ENCODE data around the gene ABCC8.

ABCC8 gene

DNA sequence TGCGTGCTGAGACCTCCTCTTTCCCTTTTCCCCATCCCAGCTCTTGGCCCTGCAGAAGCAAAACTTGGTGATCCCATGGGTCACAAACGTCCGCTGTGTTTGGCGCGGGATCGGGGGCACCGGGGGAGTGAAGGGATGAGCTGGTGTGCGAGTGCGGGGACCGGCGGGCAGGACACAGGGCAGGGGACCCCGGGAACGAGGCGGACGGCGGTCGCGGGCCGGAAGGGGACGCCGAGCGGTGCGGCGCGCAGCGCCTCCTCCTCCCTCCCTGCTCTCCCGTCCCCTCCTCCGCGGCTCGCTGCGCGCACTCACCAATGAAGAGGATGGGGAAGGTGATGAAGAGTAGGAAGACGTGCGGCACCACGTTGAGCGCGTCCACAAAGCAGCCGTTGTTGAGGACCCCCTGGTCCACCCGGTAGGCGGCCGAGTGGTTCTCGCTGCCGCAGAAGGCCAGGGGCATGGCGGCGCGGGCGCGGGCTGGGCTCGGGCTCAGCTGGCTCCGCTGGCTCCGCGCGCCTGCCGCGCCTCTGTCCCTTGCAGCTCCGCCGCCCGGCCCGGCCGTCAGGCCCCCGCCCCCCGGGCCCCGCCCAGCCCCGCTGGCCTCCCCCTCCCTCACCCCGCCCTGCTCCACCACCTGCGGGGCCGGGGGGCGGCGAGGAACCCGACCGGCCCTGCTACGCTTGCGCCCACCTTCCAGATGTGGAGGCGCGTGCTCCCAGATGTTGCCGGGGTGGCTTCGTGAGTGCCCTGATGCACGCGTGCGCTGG lies at the start of gene ABCC8:
TSS of gene ABCC8 (minus strand) at position 529 of the 767 bp plus-strand sequence. CDS start at position 460, 69 bp downstream.
- peak in 1 of 2 experiments; percentile 69 for DNase-seq

DNA sequence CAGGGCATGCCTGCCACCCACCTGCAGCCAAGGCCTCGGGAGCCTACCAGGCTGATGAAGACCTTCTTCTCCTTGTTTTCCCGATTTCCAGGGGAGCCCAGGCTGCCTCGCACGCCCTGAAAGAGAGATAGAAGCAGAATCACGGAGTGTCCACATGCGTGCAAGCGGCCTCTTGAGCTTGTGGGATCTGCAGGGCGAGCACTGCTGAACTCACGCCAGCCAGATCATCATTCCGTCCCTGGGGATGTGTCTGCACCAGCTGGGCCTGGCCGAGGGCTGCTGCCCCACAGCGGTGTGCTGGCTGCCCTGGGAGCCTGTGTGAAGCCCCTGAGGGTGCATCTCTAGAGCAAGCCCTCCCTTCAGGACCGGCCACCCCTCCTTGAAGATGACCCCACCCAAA lies 49.7 kb upstream of the ABCC8 start:
- DNase-seq, result no peak

GRCh38 chr11:17525570-17525969 lies 48.9 kb upstream of the ABCC8 start:
- DNase-seq, result no peak

DNA sequence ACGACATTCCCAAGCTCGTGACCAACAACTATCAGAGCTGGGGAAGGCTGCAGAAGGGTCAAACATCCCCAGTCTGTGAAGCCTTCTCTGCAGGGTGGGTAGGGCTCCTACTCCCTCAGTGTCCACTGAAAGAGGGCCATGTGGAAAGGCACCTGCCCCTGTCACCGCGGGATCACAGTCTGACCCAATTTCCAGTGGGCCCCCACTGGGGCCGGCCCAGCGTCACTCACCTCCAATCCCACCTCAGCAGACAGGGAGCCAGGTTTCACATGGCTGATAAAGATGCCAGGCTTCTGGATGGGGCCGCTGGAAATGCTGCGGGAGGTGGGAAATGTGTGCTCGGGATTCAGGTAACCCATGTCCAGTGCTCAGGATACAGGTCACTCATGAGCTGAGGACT lies 47.6 kb upstream of the ABCC8 start:
- no peak for DNase-seq

DNA sequence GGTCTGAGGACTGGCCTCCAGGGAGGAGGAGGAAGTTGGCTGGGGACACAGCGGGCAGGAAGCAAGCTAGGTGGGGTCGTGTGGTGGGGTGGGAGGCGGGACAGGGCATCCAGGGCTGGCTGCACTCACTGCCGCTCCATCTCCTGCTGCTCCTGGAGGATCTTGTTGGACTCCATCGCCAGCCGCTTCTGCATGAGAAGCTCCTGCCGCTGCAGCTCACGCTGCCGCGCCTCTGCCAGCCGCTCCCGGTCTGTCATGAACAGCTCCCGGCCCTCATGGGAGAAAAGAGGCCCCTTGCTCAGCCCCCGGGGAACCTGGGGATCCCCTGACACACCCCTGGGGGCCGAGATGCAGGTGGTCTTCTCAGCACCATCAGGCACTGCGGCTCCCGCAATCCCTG lies 46.0 kb upstream of the ABCC8 start:
- DNase-seq, result no peak

GRCh38 chr11:17521106-17521900 lies 44.7 kb upstream of the ABCC8 start:
- DNase-seq, result peak in 1 of 2 experiments; percentile 38

DNA sequence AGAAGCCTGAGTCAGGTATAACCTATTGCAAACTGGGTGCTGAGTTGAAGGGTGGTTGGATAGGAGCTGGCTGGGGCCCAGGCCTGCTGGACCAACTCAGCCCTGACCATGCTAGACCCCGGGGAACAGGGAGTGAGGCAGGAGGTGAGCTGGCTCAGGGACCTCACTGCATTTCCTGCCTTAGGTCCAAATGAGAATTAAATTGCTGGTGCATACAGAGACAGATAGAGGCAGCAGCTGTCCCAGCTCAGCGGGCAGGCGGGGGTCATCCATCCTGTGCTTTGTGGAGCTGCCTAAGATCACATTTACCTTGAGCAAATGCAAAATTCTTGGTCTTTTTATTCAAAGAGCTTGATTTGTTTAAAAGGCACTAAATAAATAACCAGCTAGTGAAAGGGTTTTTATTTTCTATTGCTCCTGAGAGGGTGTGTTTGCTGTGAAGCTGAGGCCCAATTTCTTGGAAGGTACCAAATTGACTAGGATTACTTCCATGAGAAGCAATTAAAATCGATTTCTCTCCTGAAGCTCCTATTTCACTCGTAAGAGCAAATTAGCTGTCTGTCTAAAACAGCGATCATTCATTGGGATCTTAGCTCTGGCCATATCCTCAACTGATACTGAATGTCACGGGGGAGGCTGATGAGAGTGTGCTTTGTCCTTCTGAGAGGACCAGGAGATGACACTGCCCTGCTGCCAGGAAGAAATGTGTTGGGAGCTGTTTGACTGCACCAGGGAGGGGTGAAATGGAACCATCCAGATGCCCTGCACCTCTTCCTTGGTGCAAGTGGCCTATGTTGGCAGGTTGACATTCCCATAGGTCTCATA lies 42.6 kb upstream of the ABCC8 start:
- peak; percentile 94 to 95 for DNase-seq

DNA sequence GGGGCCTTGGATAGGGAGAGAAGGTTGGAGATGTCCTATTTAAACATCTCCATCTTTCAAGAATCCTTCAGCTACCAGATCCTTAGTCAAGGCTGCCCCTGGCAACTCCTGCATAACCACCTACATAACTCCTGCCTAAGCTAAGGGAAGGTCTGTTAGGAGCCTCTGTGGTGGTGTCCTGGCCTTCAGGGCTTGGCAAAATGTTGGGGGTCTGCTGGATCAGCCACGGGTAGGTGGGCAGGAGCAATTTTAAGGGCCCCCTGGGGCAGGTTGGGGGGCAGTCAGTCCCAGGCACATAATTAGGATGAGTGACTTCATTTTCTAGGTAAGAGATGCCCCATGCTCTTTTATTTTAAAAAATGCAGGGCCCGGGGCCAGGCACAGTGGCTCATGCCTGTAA lies 41.7 kb upstream of the ABCC8 start:
- DNase-seq, result peak in 1 of 2 experiments; percentile 45

DNA sequence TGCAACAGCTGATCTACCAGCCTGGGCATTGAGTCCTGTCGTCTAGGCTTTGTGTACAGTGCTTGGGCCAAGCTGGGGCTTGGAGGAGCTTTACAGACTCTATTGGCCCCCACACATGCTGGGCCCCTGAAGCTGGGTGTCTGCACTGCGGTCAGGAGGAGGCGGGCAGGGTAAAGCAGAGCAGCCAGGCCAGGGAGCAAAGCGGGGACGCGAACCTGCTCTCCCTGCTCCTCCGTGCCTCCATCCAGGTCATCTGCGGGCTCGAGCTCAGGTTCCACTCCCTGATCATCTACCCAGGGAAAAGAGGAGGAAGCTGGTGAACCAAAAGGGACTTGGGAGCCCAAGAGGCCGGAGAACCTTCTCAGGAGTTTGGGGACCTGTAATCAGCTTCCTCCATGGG lies 40.5 kb upstream of the ABCC8 start:
- DNase-seq, result no peak

DNA sequence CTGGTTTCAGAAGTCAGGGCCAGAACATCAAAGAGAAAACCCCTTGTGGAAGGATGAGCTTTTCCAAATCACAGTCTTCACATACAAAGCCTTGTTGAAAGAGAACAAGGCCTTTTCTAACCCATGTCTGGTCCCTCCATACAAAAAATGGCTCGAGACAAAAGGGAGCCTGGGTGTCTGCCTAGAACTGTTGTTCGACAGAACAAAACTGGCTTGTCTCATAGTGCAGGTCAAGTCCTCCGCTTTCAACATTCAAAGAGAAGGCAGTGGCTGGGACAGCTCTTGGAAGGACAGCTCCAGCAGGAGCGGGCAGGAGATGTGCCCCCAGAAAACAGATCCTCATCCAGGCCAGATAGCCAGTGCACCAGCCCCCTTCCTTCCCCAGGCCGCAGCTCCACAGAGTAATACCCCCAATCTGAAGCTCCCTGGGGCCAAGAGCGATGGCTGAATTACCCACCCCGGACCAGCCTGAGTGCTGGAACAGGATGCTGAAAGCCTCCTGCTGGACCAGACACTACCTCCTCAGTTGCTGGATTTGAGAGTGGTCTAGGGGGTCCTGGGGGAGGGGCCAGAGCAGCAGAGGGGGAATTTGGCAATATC lies 40.0 kb upstream of the ABCC8 start:
- no peak for DNase-seq

- DNase-seq, result no peak
Measured at GRCh38 chr11:17515443-17516176, 39.0 kb upstream of the ABCC8 start.

GRCh38 chr11:17514476-17514875 lies 37.8 kb upstream of the ABCC8 start:
- DNase-seq, result no peak

DNA sequence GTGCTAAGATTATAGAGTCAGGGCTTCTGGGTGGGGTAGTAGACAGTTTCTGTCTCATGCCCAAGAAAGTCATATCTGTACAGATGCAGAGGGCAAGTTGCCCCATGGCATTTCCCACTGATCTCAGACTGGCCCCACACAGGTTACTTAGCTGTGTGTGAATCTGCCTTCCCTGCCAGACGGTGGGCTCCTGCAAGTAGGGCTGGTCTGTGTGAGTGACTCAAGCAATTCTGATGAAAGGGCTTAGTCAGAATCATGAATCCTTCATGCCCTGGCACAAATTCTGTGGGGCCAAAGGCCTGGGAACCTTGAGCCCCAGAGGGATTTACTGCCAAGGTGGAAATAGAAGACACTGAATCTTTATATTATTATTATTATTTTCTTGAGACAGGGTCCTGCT lies 37.2 kb upstream of the ABCC8 start:
- DNase-seq, result no peak

DNA sequence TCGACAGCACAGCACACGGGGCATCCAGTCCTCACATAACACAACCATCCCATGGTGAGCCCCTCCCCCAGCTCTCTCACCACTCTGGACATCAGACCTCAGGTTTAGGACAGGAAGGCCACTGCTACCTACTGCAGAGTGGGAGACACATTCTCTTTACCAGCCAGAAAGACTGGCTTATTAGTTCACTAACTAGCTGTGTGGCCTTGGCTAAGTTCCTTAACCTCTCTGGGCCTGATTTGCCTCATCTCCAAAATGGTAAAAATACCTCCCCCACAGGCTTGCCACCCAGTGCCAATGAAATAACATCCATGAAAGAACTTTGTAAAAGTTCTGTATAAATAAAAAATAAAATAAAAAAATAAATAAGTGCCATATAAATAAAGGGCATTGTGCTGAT lies 35.5 kb upstream of the ABCC8 start:
- no peak for DNase-seq

DNA sequence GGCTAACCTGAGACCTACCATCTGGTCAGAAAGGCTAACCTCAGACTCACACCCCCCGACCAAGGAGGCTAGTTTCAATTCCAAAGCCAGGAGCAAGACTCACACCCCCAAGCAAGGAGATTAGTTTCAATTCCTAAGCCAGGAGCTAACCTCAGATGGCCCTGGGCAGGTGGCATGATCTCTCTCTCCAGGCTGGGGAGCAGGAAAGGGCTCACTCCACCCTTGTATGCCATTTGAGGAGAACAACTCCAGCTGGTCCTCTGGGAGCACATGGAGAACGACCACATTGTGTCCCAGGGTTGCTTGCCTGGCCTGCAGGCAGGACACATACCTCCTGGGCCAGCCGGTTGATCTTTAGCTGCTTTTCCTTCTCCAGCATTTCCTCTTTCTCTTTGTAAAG lies 34.9 kb upstream of the ABCC8 start:
- no peak for DNase-seq

DNA sequence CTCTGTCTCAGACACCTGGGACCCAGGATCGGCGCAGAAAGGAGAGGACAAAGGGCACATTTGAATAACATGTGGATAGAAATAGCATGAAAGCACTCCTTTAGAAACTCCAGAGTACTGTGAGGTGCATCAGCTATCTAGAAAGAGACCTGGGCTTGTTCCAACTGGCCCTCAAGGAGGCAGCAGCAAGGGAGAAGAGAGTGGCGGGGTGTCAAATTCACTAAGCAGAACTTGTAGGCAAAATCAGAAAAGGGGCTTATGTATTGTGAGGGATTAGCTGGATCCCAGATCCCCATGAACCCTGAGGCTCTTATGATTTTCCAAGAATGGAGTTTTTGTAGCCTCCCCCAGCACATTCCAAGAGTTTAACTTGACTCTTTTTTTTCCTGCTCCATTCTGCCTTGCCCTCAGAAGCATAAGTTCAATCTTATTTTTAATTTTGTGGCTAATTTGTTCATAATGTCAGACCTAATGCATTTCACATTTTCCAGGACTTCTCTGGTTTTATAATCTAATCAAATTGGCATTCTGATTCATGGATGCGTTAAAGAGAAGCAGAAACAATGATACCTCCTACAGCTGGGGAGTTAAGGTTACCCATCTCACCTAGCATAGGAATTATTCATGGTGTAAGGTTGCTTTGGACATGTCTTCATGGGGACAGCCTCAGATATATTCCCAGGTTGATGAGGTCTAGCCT lies 34.0 kb upstream of the ABCC8 start:
- DNase-seq, result no peak

- DNase-seq, result no peak
Measured at GRCh38 chr11:17508791-17509190, 32.1 kb upstream of the ABCC8 start.

DNA sequence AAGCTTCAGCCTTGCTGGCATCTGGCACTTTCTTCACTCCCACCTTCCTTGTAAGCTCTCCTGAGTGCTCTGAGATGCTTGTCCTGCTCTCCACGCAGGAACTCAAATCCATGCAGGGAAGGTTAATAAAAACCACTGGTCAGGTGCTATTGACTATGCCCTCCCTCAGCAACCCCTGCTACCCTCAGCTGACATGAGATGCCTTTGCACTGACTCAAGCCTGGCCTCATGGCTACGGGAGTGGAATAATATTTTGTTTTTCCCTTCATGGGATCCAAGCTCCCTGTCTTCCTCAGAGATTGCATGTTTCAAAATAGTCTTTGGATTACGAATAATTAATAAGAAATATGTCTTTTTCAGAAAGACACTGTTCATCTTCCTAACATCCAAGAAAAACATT lies 31.7 kb upstream of the ABCC8 start:
- no peak for DNase-seq

DNA sequence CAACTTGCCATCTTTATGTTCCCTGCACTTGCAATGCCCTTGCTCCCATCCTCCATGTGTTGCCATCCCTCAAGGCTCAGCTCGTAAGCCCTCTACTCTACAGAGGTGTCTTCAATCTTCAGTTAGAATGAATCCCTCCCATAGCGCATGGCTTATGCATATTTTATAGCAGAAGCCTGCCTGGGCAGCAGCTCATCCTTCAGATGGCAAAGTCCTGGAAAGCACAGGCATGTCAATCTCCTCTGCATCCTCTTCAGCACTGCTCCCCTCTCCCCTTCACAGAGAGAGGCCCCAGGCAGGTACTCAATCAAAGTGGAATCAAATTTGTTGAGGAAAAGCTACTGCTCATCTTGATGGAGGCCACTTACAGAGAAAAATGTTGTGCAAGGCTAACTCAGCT lies 31.1 kb upstream of the ABCC8 start:
- DNase-seq, result no peak

GRCh38 chr11:17506942-17507341 lies 30.3 kb upstream of the ABCC8 start:
- DNase-seq, result no peak

- no peak for DNase-seq
Measured at GRCh38 chr11:17506314-17506713, 29.7 kb upstream of the ABCC8 start.

DNA sequence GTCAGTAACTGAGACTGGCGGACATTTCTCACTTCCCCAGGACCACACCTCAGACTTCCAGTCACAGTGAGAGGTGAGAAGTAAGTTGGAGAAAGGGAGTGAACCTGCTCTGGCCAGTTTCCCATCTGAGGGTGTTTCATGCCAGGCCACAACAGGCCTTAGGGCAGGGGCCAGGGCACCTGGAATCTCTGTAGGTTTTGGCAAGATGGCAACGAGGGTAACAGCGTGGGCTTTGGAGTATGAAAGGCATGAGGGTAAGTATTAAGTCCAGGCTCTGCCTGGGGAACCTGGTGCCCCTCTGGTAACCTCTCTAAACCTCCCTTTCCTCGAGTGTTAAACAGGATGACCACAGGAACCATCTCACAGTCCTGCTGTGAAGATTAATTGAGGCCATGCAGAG lies 28.5 kb upstream of the ABCC8 start:
- no peak for DNase-seq

All from NCI-H526 (cell line).